ENCODE data around the gene DNAJC10. TPM values are rescaled to one million over a fixed set of nuclear protein-coding genes. Genes with fewer than 3 reads are reported as not detected.

Gene DNAJC10
- polyA plus RNA-seq, 1 donor (not counting 4 experiments of a cell fraction or from before 2014, with no cell fraction given), result 92.6 TPM

DNA sequence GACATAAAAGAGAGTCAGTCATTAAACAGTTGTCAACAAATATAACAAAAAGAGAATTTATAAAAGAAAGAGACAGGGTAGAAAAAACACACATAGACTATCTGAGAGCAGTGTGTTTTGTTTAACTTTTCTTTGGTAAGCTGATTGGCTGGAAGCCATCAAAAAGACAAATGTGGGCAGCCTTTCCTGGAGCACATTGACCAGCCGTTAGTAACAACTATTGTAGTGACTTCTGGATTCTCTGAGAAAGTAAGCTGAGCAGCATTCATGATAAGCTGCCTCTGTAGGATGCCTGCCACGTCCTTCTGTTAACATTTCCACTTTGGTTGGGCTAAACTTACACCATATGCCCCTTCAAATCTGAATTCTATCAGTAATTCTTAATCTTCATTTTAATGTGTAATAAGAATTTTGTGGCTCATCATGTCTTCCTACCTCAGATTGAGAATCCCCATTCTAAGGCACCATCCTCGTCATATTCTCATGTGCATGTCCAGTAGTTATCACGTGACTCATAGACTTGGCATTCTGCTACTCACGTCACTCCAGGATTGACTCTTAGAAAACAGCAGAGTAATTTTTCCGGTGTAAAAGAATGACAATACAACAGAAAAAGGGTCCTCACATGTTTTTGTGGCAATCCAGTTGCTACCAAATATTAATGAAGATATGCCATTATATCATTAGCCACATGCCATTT is 43.4 kb upstream of the DNAJC10 start:
- Histone ChIP-seq H3K9ac (ENCODE audit: control insufficient read depth, extremely low read depth, insufficient read depth, low read length) (no peak overlapping the region), H3K4me2 (ENCODE audit: control insufficient read depth, extremely low read depth, insufficient read depth, low read depth, low read length) (no peak overlapping the region), H3K36me3 (ENCODE audit: control insufficient read depth in 2 of 2, extremely low read depth in 1 of 2, insufficient read depth in 2 of 2, low read length in 2 of 2) (no peaks in the 10 kb centered on the region), H3K27ac (ENCODE audit: control insufficient read depth, insufficient read depth, low read length) (no peak overlapping the region), H3K4me1 (ENCODE audit: control insufficient read depth, extremely low read depth, insufficient read depth, low read length) (no peaks in the 10 kb centered on the region), H3K27me3 (ENCODE audit: control insufficient read depth, extremely low read depth, insufficient read depth, low read length) (no peaks in the 10 kb centered on the region), H3K79me2 (ENCODE audit: control insufficient read depth, insufficient read depth, low read length) (no peaks in the 10 kb centered on the region), H3K9me3 (ENCODE audit: control insufficient read depth, low read depth, low read length) (no peaks in the 10 kb centered on the region), H2AFZ (ENCODE audit: control insufficient read depth, low read length) (no peak overlapping the region), H3K9me1 (ENCODE audit: control insufficient read depth, extremely low read depth, insufficient read depth, low read length) (no peaks in the 10 kb centered on the region), H4K20me1 (ENCODE audit: control insufficient read depth, extremely low read depth, insufficient read depth, low read length) (no peaks in the 10 kb centered on the region), H3K4me3 (ENCODE audit: control insufficient read depth in 2 of 3, extremely low read depth in 1 of 3, insufficient read depth in 2 of 3, low read depth in 1 of 3, low read length in 3 of 3) (no peak overlapping the region)
- FAIRE-seq (no peak), DNase-seq (ENCODE audit: low read depth, low spot score) (no peak)
- TF ChIP-seq, protein P1, sequence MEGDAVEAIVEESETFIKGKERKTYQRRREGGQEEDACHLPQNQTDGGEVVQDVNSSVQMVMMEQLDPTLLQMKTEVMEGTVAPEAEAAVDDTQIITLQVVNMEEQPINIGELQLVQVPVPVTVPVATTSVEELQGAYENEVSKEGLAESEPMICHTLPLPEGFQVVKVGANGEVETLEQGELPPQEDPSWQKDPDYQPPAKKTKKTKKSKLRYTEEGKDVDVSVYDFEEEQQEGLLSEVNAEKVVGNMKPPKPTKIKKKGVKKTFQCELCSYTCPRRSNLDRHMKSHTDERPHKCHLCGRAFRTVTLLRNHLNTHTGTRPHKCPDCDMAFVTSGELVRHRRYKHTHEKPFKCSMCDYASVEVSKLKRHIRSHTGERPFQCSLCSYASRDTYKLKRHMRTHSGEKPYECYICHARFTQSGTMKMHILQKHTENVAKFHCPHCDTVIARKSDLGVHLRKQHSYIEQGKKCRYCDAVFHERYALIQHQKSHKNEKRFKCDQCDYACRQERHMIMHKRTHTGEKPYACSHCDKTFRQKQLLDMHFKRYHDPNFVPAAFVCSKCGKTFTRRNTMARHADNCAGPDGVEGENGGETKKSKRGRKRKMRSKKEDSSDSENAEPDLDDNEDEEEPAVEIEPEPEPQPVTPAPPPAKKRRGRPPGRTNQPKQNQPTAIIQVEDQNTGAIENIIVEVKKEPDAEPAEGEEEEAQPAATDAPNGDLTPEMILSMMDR (optimal IDR thresholded peaks at IDR 0.05 in 1 of 3, IDR thresholded peaks at IDR 0.05 in 1 of 3, conservative IDR thresholded peaks at IDR 0.05 in 1 of 3; ENCODE audit: extremely low read depth in 1 of 3, insufficient read depth in 2 of 3, low read length in 3 of 3), result no peak
- TF ChIP-seq EZH2 (IDR thresholded peaks at IDR 0.05; ENCODE audit: low read length), result no peak
- dilution Hi-C loops (cut with MboI; ENCODE audit: extremely low pct_ligation_motif_present, low sequenced_read_pairs), result loop anchor here (25.0 kb wide), 1 partner anchor 485 kb away; no protein-coding TSS in a partner anchor

DNA sequence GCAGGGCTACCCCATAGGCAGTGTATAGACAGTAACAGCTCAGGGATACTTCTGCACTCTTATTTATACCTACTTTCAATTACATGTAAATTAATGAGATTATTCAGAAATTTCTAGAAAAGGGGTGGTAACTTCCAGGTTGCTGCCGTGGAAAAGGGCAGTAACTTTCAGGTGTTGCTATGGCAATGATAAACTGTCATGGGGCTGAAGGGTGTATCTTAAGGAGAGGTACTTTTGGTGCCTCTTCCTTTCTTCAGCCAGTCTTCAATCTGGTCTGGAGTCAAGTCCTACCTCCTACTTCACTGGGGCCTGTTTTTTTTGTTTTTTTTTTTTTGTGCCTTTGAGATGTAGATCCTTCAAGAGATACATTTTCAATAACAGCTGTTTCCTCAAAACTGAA is 35.2 kb upstream of the DNAJC10 start:
- H3K9me3 ChIP-seq (ENCODE audit: control insufficient read depth, low read depth, low read length), result no peaks in the 10 kb centered on the region
- no peak overlapping the region for H3K4me2 ChIP-seq (ENCODE audit: control insufficient read depth, extremely low read depth, insufficient read depth, low read depth, low read length)
- no peak overlapping the region for H2AFZ ChIP-seq (ENCODE audit: control insufficient read depth, low read length)
- H3K4me3 ChIP-seq (ENCODE audit: control insufficient read depth in 2 of 3, extremely low read depth in 1 of 3, insufficient read depth in 2 of 3, low read depth in 1 of 3, low read length in 3 of 3), result no peak overlapping the region
- H3K27me3 ChIP-seq (ENCODE audit: control insufficient read depth, extremely low read depth, insufficient read depth, low read length), result no peaks in the 10 kb centered on the region
- H3K9ac ChIP-seq (ENCODE audit: control insufficient read depth, extremely low read depth, insufficient read depth, low read length), result no peak overlapping the region
- no peaks in the 10 kb centered on the region for H4K20me1 ChIP-seq (ENCODE audit: control insufficient read depth, extremely low read depth, insufficient read depth, low read length)
- dilution Hi-C loops (cut with MboI; ENCODE audit: extremely low pct_ligation_motif_present, low sequenced_read_pairs), result no loop called here
- no peak overlapping the region for H3K27ac ChIP-seq (ENCODE audit: control insufficient read depth, insufficient read depth, low read length)
- H3K9me1 ChIP-seq (ENCODE audit: control insufficient read depth, extremely low read depth, insufficient read depth, low read length), result no peaks in the 10 kb centered on the region
- H3K36me3 ChIP-seq (ENCODE audit: control insufficient read depth in 2 of 2, extremely low read depth in 1 of 2, insufficient read depth in 2 of 2, low read length in 2 of 2), result no peaks in the 10 kb centered on the region
- FAIRE-seq (no peak), DNase-seq (ENCODE audit: low read depth, low spot score) (no peak)
- no peaks in the 10 kb centered on the region for H3K79me2 ChIP-seq (ENCODE audit: control insufficient read depth, insufficient read depth, low read length)
- TF ChIP-seq, protein P1 (optimal IDR thresholded peaks at IDR 0.05 in 1 of 3, IDR thresholded peaks at IDR 0.05 in 1 of 3, conservative IDR thresholded peaks at IDR 0.05 in 1 of 3; ENCODE audit: extremely low read depth in 1 of 3, insufficient read depth in 2 of 3, low read length in 3 of 3), result no peak
- TF ChIP-seq EZH2 (IDR thresholded peaks at IDR 0.05; ENCODE audit: low read length), result no peak
- H3K4me1 ChIP-seq (ENCODE audit: control insufficient read depth, extremely low read depth, insufficient read depth, low read length), result no peaks in the 10 kb centered on the region
